Measurements from ENCODE around the gene LGALS14. TPM values are rescaled to one million over a fixed set of nuclear protein-coding genes. Genes with fewer than 3 reads are reported as not detected.

LGALS14 gene
- total and polyA plus RNA-seq, 10 of the 15 experiments (the other 5 are each of a cell fraction or from before 2014, with no cell fraction given), result 5.1 to 34.6 (median 7.3) TPM

- TF ChIP-seq ZNF592 (IDR thresholded peaks at IDR 0.05), result no peak
- no peak for TF ChIP-seq USF2 (IDR thresholded peaks at IDR 0.05; ENCODE audit: borderline replicate concordance, low read depth, low read length)
- peak in 1 of 2 experiments; percentile 34; a peak in 1 of 4 replicates for TF ChIP-seq IKZF2 (IDR thresholded peaks at IDR 0.05)
- peak; percentile 50; the same call in 1 of the 2 replicates for TF ChIP-seq RUNX3 (IDR thresholded peaks at IDR 0.05; ENCODE audit: low read length)
- peak; percentile 63; the same call in 1 of the 2 replicates for TF ChIP-seq EED (IDR thresholded peaks at IDR 0.05; ENCODE audit: low read depth)
- TF ChIP-seq RELA (IDR thresholded peaks at IDR 0.05; ENCODE audit: borderline replicate concordance, partially characterized antibody), result no peak
- TF ChIP-seq, protein P1, sequence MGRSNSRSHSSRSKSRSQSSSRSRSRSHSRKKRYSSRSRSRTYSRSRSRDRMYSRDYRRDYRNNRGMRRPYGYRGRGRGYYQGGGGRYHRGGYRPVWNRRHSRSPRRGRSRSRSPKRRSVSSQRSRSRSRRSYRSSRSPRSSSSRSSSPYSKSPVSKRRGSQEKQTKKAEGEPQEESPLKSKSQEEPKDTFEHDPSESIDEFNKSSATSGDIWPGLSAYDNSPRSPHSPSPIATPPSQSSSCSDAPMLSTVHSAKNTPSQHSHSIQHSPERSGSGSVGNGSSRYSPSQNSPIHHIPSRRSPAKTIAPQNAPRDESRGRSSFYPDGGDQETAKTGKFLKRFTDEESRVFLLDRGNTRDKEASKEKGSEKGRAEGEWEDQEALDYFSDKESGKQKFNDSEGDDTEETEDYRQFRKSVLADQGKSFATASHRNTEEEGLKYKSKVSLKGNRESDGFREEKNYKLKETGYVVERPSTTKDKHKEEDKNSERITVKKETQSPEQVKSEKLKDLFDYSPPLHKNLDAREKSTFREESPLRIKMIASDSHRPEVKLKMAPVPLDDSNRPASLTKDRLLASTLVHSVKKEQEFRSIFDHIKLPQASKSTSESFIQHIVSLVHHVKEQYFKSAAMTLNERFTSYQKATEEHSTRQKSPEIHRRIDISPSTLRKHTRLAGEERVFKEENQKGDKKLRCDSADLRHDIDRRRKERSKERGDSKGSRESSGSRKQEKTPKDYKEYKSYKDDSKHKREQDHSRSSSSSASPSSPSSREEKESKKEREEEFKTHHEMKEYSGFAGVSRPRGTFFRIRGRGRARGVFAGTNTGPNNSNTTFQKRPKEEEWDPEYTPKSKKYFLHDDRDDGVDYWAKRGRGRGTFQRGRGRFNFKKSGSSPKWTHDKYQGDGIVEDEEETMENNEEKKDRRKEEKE (IDR thresholded peaks at IDR 0.05), result no peak
Observed at GRCh38 chr19:39708594-39708993, 4.3 kb downstream of the LGALS14 start (continued).

Measured in GM12878 (cell line).